Renal pelvis (tissue), 4 donors: ENCODE data around the gene CACNA1E. TPM values are rescaled to one million over a fixed set of nuclear protein-coding genes. Genes with fewer than 3 reads are reported as not detected.

ENCODE experiments used
- DNase-seq: peaks from one replicate; pipeline ENCODE4 v3.0.0-alpha.2; 2013
- polyA plus RNA-seq, 3 donors: library from polyadenylated mRNA; unstranded; fragments of 120-200 nt; gene quantifications; one replicate each; pipeline ENCODE4 v1.2.1, GENCODE V29; 2013; ENCODE audit not compliant: insufficient read length in 3 of 3

CACNA1E gene
- polyA plus RNA-seq, 3 donors, result 0.53 to 0.76 (median 0.66) TPM

DNA sequence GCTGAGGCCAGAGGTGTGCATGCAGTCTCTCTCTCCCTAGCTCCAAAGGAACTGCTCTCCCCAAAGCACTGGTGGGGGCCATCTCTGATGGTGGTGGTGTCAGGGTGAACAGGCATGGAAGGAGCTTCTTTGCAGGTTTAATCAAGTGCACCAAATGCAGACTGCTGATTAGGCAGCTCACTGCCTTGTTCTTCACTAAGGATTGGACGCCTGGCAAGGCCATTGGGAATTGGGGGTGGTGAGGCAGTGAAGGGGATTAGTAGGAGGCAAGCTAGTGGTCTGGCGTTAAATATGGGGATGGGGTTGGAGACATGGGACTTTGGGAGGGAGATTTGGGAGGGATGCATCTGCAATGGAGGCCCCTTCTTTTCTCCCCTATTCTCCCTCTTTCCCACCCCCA is 1.5 kb downstream of the CACNA1E start:
- no peak for DNase-seq

DNA sequence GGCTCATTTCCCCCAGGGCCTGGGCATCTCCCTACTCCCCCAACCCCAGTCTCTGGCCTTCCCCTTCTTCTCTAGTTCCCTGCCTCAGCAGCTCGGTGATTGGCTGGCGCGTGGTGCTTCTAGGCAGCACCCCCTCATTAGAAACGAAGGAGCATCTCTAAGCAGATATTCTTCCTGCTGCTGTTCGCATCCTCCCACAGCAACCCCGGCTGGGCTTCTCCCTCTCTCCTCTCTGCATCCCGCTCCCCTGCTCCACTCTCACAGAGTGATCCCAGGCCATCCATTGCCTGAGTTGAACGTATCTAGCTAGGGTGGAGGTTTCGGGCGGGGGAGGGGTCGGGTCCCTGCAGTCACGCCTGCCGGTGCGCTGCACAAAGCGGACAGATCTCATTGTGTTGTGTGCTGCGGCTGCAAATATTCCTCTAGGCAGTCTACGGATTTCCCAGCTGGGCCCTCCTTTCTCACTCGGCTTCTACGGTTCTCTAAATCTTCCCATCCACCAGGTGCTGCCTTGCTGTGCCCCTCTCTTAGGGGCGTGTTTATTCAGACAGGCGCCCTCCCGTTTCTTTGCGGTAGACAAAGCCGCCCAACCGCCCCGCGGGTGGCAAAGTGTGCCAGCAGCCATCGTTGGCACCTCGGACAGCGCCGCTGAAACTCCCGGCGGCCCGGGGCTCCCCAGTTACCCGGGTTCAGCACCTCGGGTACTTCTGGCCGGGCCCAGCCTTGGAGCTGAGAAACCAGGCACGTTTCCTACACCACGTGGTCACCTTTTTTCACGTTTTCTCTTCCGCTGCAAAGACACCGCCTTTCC is 2.2 kb downstream of the CACNA1E start:
- DNase-seq, result peak; percentile 58

DNA sequence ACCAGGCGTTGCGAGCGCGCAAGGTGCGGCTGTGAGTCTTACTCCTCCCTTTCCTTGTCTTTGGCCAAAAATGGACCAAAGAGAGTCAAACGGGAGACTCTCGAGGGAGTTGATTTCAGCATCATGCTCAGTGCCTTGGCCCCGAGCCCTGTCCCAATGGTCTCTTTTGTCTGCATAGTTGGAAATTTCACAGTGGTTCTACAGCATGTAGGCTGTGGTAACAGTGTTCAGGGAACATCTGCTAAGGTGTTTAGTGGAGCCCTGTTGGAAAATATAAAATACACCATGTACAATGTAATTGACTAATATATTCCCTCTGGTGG is 2.7 kb downstream of the CACNA1E start:
- no peak for DNase-seq

DNA sequence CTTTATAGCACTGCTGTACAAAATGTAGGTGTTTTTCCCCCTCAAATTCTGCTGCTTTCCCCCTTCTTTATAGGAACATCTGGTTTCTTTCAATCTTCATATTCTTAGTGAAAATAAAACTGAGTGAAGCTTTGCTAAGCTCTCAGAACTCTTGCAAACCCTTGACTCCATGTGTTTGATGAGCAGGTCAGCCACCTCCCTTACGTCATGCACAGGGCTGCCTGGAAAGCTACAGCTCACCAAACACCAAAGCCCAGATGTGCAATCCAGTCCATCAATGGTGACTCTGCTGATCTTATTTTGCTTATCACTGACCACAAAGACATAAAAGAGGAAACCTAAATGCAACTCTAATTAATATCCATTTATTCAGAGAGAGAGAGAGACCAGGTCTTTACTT is 5.5 kb downstream of the CACNA1E start:
- no peak for DNase-seq

DNA sequence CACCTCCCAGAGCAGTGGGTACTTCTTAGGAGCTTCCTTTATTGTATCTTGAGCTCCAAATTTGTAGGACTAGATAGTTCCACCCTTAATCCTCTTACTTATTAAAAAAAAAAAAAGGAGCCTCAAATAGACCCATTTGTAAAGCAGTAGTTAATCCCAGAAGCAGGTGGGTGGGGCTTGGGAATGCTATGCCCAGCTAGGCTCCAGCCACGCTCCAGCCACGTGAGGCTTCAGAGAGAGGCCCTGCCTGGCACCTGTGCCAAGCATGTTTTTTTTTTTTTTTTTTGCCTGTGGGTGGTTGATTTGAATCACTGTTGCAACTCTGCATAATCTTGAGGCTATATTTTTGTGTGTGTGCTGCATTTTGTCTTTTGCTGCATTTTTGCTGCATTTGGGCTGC is 7.0 kb downstream of the CACNA1E start:
- DNase-seq, result no peak

DNA sequence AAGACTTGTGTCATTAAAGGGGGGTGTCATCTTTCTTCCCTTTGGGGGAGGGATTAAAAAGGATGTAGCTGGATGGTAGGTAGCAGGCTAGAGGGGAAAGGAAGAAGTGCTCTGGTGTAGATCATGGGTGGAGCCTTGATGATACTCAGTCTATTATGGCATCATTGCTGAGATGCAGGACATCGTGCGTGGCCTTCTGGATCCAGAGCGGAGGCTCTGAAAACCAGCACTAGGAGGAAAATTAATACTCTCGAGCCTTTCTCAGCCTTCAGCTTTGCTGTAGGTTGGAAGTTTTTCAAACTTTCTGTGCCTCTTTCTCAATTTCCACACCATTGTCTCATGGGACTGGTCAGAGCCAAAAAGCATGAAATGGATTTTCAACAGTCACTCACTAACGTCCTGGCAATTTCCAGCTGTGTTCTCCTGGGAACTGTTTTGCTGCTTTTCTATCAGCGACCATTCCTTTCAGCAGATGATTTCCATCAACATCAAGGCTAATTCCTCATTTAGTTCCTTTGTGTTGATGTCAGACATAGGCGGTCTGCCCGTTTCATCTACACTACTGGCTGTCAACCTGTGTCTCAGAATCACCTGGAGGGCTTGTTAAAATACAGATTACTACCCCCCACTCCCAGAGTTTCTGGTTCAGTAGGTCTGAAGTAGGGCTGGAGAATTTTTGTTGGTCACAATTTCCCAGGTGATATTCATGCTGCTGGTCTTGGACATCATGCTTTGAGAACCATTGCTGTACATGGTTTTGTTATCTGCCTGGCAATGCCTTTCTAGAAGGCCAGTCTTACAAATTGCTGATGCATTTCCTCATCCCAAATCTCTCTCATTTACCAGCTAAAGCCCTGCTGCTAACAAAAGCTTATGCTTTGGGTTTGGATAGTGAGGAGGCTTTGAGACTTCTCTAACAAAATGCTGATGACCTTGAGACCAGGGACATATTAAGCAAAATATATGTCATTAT is 7.7 kb downstream of the CACNA1E start:
- DNase-seq, result peak; percentile 35

DNA sequence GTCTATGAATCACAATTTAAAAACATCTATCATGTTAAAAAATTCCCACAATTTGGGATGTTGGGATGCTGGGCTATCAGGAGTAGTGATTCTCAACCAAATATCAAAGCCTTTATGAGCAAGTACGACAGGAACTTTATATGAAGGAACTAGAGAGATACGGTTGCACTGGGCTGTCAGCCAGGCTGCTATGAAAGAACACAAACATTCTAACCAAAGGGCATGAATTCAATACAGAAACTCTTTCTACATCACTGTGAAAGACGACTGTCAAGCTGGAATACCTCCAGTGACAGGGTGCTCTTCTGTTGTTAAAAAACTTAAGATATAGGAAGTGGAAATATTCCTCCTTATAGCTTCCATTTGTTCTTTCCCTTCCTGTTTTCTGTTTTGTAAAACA is 9.8 kb downstream of the CACNA1E start:
- no peak for DNase-seq

DNA sequence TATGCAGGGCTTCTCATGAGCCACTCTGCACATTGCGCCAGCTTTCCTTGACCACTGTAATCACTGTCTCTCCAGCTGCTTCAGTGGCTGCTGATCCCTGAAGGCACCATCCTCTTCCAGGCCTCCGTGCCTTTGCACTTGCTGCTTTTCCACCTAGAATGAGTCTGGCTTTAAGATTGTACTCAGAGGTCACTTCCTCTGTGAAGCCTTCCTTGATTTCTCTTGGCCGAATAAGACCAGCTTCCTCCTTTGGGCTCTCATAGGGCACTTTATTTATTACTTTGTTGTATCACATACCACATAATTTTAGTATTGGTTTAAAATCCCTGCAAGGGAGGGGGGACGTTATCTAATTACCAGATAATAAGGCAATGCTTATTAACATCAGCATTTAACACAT is 10.6 kb downstream of the CACNA1E start:
- DNase-seq, result no peak

DNA sequence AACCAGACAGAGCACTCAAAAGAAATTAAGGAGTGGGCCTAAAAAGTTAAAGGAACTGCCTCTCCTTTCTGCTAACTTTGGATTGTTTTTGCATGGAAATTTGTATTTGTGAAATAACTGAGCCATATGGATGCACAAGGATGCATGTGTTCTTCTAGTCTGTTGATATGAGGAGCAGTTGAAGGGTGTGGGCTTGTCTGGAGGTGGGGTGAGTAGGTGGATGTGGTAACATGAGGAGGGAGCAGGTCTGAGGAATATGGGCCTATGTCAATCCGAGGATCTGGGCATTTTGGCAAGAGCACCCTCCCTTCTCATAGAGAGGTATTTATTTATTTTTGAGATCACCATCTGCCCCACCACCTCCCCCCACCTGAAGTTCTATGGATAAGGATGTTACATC is 13.4 kb downstream of the CACNA1E start:
- DNase-seq, result no peak

DNA sequence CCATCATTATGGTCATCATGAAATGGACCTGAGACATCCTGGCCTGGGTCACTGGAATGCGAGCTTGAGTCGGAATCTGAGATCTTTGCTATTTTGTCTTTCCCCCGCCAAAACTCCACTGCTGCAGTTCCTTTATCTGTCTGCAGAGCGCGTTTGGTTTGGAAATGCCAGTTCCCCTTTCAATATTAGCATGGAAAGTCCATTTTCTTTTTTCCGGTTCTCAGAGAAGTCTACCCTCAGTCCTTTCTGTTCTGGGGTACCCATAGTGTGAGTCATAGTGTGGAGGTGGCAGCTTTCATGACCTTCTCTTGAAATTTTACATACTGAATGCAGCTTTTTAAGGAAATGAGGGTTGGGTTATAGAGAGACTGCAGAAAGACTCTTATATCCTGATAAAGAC is 14.6 kb downstream of the CACNA1E start:
- no peak for DNase-seq

DNA sequence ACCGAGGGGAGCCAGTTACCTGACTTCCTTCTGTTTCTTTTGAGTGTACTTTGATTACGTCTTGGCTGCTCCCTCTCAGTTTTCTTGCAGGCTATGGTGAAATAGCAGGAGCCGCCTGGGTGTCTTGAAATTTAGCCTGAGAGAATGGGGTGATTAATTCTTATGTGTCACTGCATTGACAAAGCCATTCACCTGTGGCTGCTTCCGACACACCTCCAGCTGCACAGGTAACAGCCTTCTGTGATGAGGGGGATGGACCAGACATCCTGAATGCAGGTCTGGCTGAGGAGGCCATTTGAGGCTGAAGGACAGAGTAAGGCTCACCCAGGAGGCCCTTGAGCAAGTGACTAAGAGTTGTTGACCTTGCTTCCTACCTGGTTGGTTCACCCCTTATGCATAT is 16.5 kb downstream of the CACNA1E start:
- no peak for DNase-seq

DNA sequence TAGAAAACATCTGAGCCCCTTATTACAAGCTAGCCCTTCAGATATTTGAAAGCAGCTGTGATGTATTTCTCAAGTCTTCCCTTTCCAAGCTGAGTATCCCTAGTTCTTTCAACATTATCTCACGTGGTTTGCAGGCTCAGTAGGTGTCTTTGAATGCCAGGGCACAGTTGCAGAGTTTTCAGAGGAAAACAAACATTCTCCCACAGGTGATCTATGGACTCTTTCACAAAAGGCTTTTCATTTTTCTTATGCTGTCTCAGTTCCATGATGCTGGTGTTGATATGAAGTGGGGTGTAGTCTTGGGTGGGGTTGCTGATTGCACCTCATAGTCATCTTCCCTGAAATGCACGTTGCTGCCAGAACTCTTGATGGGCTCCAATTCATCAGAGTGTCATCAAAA is 17.3 kb downstream of the CACNA1E start:
- no peak for DNase-seq

DNA sequence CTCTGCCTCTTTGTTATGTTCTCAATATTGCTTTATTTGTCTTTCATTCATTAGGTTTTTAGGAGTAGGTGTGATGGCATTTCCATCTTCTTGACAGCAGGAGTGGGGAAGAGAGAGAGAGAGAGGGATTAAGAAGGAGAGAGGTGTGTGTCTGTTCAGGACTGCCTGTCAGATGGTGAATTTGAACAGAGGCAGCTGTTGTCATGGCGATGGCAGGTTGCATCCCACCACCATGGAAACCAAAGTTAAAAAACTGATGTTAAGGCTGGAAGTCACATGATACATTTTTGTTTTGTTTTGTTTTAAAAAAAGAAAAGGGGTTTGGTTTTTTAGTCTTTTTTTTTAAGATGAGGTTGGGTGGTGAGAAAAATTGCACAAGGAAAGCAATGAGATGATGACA is 18.3 kb downstream of the CACNA1E start:
- no peak for DNase-seq

DNA sequence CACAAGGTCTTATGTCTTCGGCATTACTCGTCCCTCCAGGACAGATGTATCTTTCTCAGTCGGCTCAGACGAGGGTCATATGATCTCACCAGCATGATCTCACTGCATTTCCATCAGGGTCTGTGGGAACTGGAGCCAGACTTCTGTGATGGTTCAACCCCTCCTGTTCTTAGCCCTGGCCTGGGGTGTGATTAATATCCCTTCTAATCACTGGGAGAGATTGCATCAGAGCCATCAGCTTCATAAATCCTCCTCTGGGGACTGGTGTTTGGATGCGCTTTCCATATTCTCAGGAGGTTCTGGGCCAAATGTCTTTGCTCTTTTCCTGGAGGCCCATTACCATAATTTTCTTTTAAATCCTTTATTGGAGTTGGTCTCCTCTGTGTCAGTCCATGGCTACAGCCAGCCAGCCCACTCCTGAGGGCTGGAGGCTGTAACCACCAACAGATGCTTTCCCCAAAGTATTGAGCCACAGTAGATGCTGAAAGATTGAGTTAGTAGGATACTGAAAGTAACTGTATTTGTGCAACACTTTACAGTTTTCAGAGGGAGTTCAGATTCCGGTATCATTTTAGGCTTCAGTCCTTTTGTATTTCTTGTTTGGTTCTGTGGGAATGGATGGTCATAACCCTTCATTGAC is 20.0 kb downstream of the CACNA1E start:
- no peak for DNase-seq

DNA sequence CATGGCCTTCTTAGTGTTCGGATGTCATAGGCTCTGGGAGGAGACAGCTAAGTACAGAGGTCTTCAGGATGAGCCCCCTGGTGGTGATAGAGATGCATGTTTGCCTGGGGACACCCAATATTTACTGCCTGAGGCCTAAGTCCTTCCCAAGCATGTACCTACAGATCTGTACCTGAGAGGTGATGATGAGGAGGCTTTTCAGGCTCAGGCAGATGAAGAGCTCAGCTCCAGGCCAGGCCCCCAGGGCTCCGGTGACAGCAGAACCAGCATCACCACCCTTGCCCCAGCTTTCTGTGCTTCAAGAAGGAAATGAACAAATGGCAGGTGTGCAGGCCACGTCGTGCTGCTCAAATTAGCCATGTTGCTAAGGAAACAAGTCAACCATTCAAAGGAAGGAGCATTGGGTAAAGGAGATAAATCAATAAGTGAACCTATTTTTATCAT is 21.1 kb downstream of the CACNA1E start:
- DNase-seq, result no peak

DNA sequence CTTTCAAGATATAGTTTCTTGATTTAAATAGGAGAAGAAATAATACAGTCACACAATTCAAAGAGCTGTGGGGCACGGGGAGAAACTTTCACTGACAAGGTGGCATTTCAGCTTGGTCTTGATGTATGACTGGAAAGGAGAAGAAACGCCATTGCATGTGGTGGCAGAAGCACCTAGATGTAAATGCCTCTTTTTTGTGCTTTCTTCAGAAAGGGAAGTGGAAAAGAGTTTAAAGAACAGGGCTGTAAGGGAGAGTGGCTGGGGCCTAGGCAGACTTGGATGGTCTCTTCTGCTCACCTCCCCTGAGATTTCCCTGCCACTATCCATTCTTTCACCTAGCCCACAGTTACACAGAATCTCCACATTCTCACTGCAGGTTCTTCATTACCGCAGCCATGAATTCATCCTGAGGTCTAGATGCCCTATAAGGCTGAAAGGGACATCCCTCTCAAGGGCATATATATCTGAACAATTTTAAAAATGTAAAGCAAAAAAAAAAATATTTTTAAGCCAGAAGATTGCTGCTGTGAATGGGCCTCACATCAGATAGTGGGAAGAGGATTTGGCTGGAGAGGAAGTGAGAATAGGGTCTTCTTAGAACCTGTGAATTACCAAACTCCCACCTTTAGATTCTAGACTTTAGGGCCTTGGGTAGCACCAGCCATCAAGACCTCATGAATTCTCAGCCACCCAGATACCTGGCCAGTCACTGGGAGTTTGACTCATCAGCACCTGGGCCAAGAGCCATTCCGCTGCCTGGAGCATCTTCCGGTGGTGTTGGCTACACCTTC is 23.4 kb downstream of the CACNA1E start:
- no peak for DNase-seq

DNA sequence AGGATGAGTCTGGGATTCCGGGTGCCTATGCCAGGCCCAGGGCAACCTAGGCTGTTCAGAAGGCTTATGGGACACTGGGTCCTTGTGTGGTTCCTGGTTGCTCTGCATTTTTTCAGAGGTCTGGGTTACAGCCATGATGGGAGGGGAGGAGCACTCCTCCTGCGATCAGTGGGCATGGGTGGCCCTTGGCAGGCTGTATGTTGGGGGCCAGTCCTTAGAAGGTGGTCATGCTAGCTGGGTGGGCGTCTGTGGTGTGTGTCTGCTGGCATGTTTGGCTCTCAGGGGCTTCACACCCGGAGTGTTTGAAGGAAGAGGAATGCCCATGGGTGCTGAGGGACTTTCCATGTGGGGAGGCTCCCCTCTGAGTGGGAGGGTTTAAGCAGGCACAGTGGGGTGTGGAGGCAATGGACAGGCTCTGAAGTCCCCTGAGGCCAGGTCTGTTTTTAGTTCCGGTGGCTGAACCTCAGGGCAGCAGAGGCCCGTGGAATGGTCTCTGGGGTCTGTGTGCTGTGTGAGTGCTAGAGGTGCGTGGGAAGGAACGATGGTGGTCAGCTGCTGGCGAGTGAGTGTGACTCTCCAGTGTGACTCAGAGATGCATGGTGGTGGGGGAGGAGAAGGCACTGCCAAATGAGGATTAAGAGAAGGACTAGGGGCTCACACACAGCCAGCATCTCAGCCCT is 25.3 kb downstream of the CACNA1E start:
- DNase-seq, result no peak

DNA sequence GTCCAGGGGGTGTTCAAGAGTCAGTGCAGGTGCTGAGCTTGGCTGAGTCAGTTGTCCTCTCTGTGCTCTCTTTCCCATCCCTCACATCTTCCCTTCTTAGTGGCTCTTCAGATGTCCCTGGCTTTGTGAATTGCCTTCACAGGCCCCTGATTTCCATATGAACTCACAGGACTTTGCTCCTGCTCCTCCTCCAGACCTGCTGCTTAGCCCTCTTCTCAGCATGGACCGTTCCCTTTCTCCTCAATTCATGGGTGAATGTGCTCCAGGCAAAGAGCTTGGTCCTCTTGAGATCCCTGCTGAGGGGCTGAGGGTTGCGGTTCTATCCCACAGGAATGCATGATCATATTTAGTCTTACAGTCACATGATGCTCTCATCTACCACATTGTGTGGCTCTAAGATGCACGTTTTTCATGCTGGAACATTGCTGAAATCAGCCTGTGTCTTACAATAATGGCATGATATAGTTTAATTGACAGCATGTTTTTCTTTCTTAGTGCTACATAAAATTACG is 30.5 kb downstream of the CACNA1E start:
- DNase-seq, result no peak

DNA sequence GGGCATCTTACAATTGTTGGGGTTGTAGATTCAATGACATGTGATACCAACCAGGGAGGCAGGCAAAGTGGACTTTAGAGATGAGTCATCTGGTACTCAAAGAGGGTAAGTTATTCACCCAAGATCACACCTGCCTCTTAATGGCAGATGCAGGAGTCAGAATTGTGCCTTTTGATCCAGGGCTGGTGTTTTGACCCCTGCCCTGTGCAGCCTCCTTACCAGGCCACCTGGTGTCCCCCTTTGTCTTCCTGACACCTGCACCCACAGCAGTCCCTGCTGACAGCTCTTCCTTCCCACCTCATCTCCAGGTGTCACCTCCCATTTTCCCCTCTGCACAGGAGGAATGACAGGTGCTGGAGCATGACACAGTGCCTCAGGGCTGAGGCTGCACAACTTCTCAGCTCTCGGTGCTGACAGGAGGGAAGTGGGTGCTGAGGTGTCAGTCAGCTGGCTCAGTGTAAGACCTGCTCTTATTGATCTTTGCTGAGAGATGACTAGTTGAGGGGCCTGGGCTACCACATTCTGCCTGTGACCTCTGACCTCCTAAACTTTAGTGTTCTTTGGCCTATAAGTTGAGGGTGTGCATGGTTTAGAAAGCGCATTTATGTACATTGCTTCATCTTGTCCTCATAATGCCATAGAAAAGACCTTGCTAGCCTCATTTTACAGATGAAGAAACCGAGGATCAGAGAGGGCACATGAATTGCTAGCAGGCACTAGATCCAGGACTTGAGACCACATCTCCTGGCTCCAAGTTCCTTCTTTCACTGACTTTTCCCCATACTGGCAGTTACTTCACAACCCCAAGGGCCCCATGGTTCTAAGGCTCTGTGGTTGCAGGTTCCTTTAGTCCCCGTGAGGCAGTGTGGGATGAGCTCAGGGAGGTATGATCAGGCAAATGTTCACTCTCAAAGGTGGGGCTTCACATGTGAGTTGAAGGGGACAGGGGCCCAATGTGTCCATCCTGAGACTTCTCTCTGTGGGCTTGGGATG is 31.3 kb downstream of the CACNA1E start:
- no peak for DNase-seq

DNA sequence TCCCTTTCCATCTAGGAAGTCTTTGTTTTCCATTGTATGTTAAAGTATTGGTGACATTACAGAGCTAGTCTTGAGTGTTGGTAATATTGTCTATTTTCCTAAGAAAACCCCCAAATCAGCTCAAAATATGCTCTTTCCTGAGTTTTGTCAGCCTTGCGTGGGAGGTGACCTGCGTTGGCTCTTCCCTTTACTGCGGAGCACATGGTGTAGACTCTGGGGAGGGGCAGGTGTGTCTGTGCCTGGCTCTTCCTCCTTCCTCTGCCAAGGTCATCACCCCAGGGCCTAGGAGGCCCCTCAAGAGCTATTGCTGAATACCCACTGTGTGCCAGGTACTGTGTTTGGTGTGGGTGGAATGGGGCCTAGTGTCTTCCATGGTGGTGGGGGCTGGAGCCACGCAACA is 33.4 kb downstream of the CACNA1E start:
- DNase-seq, result no peak
